Activated CD4-positive, CD25-positive, alpha-beta regulatory T cell treated with anti-CD3 and anti-CD28 coated beads, Interleukin-2, amount 50 U/mL, for 16 hours (primary cell): Measurements from ENCODE around the gene TCL1A.
"Not testable (repeated sequence)": the region's sequence is repeated elsewhere in the genome, so short reads cannot be mapped to it uniquely, and the experiment has no call there.

Source experiments
- DNase-seq: peaks from one replicate; pipeline ENCODE4 v3.0.0-alpha.2; 2020; ENCODE audit warnings: low read depth, low spot score

The TCL1A gene, protein sequence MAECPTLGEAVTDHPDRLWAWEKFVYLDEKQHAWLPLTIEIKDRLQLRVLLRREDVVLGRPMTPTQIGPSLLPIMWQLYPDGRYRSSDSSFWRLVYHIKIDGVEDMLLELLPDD

DNA sequence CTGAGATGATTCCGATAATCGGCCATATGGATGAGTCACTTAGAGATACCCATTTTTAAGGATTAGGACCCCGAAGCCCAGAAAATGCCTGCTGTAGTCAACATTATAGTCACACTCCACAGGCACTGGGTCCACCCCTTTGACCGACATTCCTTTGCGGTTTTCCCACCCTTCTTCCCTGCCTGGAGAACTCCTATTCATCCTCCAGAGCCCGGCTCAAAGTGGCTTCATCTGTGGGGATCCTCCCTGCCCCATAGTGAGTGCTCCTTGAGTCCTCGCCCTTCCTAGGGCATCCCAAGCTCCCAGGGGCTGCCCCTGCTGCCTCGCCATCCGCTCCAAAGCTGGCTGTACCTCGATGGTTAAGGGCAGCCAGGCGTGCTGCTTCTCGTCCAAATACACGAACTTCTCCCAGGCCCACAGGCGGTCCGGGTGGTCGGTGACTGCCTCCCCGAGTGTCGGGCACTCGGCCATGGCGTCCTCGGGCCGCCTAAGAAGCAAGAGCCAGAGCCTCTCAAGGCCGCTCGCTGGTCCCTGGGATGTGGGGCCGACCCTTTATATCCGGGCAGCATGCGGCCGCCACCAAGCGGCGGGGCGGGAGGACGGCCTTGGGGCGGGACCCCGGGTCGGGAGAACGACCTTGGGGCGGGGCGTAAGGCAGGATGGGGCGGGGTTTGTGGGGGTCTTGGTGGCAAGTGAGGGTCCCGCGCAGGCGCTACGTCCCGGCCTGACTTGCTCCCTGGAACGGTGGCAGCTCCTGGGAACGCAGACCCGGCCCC is at the start of gene TCL1A:
TCL1A (minus strand) TSS at position 530 of the 776 bp plus-strand sequence; CDS start at position 471, 59 bp downstream.
- no peak for DNase-seq

DNA sequence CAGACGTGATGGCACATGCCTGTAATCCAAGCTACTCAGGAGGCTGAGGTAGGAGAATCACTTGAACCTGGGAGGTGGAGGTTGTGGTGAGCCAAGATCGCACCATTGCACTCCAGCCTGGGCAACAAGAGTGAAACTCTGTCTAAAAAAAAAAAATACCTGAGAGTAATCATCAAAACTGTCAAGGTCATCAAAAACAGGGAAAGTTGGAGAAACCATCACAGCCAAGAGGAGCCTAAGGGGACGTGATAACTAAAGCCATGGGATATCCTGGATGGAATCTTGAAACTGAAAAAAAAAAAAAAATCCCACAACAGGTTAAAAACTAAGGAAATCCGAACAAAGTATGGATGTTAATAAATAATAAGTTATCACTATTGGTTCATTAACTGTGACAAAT is 49.1 kb upstream of the TCL1A start:
- not testable (repeated sequence) for DNase-seq

DNA sequence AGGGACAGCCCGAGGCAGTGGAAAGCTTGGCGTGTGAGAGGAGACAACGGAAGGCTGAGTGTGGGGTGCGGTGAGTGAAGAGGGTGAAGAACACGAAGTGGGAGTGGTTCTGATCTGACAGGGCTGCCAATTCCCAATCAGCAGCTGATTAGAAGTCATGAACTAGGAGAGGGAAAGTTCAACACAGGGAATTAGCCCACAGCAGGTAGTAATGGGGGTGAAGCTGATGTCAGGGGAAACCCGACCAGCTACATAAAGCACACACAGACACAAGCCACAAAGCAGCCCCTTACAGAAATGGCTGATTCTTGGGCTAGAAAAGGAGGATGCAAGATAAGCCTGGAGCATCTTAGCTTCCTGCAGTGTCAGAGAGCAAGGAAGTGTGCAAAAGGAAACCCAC is 47.5 kb upstream of the TCL1A start:
- DNase-seq = no peak

DNA sequence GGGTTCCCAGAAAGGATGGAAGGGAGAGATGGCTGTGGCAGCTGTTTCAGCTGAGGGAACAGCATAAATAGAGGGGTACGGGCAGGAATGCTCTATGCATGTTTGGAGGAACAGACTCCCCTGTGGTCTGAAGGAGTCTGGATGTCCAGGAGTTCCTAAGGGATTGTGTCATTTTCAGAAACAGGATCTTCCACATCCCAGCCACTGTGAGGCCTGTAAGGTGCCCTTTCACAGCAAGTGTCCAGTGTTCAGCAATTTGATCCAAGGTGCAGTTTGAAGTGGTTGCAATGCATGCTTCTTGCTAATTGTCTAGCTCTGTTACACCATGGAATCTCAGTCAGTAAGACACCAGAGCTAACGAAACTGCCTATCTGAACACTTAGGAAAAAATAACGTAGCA is 46.7 kb upstream of the TCL1A start:
- no peak for DNase-seq

DNA sequence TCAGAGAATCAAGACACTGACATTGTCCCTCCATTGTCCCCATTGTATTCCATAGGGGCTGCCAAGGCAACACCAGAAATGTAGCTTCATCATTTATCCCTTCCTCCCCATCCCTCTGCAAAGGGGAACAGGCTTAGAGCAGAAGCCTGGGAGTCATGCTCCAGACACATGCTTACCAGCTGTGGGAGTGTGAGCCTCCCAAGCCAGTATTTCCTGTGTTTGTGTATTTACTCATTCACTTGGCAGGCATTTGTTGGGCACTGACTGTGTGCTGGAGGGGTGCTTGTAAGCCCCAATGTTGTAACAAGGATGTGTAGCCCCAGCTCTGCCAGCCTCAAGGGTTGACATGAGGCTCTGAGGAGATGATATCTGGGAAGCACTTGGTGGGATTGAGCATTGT is 46.0 kb upstream of the TCL1A start:
- no peak for DNase-seq

DNA sequence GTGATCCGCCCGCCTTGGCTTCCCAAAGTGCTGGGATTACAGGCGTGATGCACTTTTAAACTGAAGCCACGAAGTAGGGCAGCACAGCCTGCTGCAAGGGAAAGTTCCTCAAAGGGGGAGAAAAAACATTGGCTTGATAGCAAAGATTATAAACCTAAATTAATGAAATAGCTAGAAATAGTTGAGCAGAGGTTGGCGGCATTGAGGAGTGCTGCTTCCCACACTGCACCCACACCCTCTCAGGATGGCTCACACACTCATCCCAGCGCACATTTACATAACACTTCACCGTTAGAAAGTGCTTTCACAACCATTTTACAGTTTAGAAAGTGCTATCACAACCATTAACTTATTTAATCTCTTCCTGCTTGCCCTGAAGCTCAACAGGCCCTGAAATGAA is 44.4 kb upstream of the TCL1A start:
- no peak for DNase-seq

DNA sequence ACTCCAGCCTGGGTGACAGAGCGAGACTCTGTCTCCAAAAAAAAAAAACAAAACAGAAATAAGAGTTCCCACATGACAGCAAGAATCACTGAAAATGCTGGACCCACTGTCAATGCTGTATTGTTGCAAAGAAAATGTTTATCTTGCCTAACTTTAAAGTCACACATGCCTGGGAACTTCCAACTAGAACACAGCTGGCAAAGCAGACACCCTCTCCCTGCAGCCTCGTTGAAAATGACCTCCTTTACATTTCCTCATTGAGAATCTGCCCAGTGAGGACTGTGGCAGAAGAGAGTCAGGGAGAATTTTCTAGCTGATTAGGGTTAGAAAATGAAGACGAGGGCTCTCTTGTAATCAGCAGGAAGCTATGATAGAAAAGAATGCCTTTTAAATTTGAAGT is 42.8 kb upstream of the TCL1A start:
- DNase-seq = no peak

DNA sequence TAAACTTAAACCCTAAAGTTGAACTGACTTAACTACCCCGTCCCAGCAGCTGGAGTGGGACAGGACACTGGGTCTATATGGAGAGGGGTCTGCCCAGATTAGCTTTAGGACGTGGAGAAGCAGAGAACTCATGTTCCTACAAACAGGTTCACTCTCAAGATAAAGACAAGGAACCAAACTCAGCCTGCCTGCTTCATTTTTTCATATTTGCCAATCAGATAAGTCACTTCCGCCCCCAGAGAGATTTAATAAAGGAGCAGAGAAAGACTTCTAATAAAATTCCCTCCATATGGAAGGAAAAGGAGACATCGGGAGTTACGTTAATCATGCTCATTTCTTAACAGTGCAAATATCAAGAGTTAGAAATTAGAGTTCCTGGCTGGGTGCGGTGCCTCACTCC is 42.2 kb upstream of the TCL1A start:
- DNase-seq = no peak

DNA sequence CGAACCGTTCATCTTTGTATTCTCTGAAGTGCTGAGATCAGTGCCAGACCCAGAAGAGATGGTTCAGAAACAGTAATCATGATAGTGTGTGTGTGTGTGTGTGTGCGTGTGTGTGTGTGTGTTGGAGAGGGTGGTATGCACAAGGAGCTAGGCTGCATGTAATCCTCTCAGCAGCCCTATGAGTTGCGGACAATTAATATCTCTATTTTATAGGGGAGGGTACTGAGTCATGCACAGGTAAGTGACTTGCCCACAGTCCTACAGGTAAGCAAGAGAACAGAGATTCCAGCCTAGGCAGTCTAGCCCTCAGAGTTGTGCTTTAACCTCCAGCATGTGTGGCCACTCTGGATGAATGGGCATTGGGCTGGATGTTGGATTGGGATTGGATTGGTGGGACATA is 27.9 kb upstream of the TCL1A start:
- DNase-seq = no peak

DNA sequence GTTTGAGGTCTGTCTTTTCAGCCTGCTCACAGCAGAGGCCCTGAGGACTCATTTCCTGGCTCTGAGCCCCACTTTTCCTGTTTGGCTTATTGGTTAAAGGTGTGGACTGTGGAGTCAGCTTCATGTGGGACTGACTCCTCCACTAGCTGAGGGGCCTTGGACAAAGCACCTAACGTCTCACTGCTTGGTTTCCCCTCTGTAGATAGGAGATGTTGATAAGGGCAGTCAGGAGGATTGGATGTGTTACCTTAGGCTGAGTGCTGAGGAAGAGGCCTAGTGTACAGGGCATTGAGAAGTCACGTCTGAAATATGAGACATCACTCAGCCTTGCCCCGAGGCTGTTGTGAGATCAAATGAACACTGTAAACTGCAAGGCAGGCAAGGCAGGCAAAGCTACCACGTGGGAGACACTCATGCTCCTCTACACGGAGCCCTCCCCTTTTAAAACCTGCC is 27.1 kb upstream of the TCL1A start:
- DNase-seq = no peak

DNA sequence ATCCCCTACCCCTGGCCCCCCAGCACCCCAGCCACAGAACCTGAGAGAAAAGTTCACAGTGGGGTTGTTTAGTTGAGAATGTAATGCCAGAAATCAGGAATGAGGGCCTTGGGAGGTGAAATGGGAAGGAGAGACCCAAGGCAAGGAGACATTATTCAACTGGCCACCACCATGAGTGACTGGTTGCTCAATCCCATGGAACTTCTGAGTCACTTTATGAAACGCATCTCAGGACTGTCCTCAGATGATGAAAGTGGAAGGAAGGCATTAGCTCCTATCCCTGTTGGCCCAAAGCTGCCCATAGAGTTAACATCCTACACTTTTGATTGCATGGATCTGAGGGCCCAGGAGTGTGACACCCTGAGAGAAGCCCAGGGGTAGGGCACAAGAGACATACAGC is 25.4 kb upstream of the TCL1A start:
- no peak for DNase-seq

DNA sequence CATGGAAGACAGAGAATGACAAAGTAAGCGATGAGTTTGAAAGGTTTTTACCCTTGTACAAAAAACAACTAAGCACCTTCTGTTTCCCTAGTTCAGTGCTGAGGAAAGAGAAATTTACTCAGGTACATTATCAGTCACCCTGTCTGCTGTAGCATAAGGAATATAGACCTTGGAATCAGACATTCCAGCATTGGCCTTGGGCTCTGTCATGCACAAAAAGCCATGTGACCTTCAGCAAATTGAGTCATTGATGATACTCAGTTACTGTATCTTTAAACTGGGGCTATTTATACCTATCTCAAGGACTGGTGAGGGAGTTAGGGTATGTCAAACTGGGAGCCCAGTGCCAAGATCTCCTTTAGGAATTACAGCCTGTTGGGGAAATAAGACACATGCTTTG is 19.3 kb upstream of the TCL1A start:
- DNase-seq = no peak

DNA sequence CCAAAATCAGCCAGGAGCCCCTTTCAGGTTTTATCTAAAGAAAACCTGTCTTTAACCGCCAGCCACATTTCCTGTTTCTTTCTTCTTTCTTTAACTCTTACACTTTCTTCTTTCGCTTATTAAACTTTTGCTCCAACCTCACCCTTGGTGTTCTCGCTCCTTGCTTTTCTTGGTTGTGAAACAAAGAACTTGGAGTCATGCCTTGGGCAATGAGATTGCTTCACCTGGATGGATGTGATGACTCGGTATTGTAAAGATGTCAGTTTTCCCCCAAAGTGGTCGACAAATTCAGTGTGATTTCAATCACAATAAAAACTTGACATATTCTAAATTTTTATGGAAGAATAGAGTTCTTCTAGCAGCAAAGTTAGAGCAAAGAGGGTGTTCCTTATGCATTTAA is 16.2 kb upstream of the TCL1A start:
- DNase-seq = no peak

DNA sequence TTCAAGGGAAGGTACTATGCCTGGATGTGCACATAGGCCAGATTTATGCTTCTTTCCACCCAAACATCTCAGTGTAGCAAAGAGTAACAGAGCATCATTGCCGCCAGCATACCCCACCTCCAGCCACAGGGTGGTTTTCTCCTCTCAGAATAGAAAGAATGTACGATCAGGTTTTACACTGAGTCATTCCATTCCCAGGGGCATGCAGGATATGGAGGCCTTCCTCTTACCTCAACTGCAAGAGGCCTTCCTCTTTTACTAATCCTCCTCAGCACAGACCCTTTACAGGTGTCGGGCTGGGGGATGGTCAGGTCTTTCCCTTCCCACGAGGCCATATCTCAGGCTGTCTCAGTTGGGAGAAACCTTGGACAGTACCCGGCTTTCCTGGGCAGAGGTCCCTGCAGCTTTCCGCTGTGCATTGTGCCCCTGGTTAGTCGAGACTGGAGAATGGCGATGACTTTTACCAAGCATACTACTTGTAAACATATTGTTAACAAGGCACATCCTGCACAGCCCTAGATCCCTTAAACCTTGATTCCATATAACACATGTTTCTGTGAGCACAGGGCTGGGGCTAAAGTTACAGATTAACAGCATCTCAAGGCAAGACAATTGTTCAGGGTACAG is 15.6 kb upstream of the TCL1A start:
- DNase-seq = not testable (repeated sequence)

DNA sequence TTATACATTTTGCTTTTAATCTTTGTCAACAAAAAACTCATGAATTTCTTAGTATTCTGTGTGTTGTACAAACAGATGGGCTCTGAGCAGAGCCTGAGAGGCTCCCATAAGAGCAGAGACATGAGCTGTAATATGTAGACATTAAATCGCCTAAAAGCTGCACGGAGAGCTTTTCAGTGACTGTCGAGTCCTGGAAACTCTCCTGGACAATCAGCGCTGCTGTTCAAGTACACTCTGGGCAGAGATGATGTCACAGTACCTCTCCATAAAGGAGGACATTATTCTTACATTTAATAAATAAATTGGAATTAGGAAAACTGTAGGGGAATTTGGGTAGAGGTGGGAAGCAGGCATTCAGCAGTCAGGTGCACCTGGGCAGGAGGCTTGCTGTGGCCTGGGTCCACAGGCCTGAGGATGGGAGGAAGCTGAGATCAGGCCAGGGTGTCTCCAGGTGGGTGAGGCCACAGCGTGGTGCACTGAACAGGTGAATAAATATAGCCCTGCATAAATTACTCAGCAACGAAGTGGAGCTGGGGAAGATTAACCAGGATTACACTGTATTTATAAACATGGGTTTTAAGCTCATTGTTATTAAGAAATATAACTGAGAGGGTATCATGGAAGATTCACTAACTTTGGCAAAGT is 13.3 kb upstream of the TCL1A start:
- DNase-seq = no peak

DNA sequence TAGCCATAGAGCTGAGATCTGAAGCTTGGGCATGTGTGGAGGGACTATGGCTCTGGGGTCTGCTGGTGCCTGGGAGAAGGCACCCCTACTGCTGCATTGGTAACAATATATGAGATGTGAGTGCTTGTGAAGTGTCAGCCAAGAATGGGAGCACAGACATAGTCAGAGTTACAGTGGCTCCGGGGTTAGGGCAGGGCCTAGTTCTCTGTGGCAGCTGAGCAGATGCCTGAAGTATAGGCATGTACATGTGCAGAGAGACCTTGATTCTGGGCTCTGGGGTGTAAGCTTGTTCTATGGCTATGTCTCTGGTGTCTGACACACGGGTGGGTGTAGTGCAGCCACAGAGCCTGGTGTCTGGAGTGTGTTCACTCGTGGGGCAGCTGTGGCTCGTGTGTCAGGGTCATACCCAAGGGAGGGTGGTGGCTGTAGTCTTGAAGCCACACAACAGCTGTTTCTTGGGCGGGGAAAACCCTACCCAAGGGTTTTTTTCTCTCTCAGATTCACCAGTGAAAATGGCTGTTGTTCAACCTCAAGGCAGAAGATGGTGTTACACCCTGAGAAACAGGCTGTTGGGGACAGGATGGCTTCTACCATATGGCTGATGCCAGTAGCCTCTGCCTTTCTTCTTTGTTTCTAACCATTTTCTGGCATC is 11.9 kb upstream of the TCL1A start:
- no peak for DNase-seq

DNA sequence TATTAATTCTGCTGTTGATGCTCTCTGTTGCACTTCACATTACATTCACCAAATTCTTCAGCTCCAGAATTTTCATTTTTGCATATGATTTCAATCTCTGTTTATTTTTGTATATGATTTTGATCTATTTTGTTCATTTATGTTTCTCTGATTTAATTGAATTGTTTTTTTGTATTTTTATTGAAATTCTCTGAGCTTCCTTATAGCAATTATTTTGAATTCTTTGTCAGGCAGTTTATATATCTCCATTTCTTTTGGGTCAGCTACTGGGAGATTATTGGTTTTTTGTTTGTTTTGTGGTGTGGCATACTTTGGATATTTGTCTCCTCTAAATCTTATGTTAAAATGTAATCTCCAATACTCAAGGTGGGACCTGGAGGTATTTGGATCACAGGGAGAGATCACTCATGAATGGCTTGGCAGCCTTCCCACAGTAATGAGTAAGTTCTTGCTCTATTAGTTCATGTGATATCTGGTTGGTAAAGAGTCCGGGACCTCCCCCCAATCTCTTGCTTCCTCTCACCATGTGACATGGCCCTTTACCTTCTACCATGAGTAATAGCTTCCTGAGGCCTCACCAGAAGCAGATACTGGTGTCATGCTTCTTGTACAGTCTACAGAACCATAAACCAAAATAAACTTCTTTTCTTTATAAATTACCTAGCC is 8.7 kb upstream of the TCL1A start:
- no peak for DNase-seq

DNA sequence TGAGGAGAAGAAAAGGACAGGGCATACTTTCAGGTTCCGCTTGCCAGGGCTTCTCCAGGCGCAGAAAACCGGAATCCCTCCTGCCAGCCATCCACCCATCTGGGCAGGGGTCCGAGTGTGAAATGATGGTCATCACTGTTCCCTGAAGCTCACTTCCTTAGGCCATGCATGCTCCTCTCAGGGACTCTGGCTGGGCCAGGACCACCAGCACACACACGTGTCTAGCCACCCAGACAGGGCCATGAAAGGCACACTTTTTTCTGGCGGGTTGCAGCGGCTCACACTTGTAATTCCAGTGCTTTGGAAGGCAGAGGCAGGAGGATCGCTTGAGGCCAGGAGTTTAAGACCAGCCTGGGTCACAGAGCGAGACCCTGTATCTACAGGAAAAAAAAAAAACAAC is 1.5 kb downstream of the TCL1A start:
- DNase-seq = no peak

DNA sequence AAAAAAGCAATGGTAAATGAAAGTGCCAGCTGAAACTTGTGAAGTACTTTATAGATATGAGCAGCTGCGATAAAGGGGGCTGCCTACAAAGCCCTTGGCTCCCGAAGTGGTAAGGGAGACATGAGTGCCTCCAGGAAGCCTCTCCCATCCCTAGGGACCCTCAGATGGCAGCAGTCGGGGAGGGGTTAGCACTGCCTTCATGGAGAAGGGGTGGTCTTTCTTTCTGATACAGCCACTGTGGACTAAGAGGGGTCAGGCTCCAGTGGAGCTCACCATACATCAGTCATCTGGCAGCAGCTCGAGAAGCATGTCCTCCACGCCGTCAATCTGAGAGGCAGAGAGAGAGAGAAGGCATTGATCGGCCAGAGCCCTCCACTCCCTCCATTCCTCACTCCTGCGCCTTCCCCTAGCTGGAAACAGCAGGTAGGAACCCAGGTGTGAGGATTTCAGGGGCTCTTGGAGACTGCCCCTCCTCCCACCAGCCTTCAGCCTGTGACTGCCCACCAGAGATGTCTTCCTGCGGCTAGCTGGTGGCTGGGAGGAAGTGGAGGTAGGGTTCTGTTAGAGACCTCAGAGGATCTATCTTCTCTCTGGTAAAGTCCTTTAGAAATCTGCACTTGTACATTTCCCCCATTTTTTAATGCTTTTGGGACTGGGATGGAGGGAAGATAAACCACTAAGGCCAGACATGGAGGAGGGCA is 2.3 kb downstream of the TCL1A start:
- no peak for DNase-seq

DNA sequence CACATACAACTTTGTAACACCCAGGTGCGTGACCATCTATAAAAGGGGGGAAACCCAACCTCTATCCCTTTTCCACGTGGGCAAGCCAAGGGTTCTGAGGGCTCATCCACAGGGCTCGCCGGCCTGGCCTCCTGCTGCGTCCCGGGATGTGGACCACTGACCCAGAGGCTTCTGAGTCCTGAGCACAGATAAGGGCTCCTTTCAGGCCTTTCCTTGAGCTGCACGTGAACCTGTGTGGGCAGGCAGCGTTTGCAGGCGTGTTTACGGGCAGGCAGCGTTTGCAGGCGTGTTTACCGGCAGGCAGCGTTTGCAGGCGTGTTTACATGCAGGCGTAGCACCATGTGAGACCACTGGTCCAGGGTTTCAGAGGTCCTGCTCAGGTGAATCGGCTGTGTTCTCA is 3.8 kb downstream of the TCL1A start:
- DNase-seq = no peak

DNA sequence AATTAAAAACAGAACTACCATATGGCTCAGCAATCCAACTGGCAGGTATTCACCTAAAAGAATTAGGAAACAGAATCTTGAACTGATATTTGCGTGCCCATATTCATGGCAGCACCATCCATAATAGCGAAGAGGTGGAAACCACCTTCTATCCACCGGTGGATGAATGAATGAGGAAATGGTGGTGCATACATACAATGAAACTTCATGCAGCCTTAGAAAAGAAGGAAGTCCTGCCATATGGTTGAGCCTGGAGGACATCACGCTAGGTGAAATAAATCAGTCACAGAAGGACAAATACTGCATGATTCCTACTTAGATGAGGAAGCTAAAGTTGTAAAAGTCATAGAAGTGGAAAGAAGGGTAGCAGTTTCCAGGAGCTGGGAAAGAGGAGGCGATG is 6.6 kb downstream of the TCL1A start:
- DNase-seq = no peak
